PC-3 (cell line): ENCODE results near the gene ADGRL3. TPM values are rescaled to one million over a fixed set of nuclear protein-coding genes. Genes with fewer than 3 reads are reported as not detected.

ENCODE experiments used
- ATAC-seq: fragments of 200-7000 bp; cut with Tn5 transposase; 2 replicates; pipeline ENCODE4 v1.9.1; 2020; ENCODE audit warnings: mild to moderate bottlenecking, moderate library complexity
- BruUV-seq: library from RNA; stranded (reverse); fragments of 400-500 nt; replicated peaks from 2 replicates; lab custom pipeline; 2021; lab: Mats Ljungman, UMichigan
- CTCF ChIA-PET: fragments of 300-600 bp; sonication (Branson Sonifier 250); formaldehyde crosslinking; loops from one replicate; lab custom pipeline; 2022; ENCODE audit warnings: antibody characterized with exemption; lab: Charles Lee
- POLR2A ChIA-PET: fragments of 300-600 bp; sonication (Branson Sonifier 250); formaldehyde crosslinking; loops from one replicate; lab custom pipeline; 2022; ENCODE audit warnings: antibody characterized with exemption; ENCODE audit not compliant: unreplicated experiment; lab: Charles Lee
- DNase-seq: peaks from one replicate; pipeline ENCODE4 v3.0.0-alpha.2; 2015
- H2AFZ ChIP-seq: fragments of 300-600 bp; sonication (generic); 2 replicates; pipeline ENCODE4 v1.6.0; 2016; ENCODE audit warnings: antibody characterized with exemption, low read length
- H3F3A ChIP-seq: fragments of 300-600 bp; sonication (generic); one replicate; pipeline ENCODE4 v1.6.0; 2017; ENCODE audit warnings: antibody characterized with exemption, low read length, control low read depth, mild to moderate bottlenecking; ENCODE audit not compliant: unreplicated experiment
- H3K27ac ChIP-seq: fragments of 300-600 bp; sonication (generic); 2 replicates; pipeline ENCODE4 v1.5.1; 2016; ENCODE audit warnings: mild to moderate bottlenecking, low read length
- H3K27me3 ChIP-seq: fragments of 300-600 bp; sonication (generic); 2 replicates; pipeline ENCODE4 v1.6.1; 2016; ENCODE audit warnings: low read length, mixed read lengths
- H3K36me3 ChIP-seq: fragments of 300-600 bp; sonication (generic); 2 replicates; pipeline ENCODE4 v1.6.1; 2016; ENCODE audit warnings: low read depth, mixed run types, low read length, mixed read lengths
- H3K4me1 ChIP-seq: fragments of 300-600 bp; sonication (generic); 2 replicates; pipeline ENCODE4 v1.5.1; 2016; ENCODE audit warnings: low read length; ENCODE audit not compliant: insufficient read depth
- H3K4me2 ChIP-seq: fragments of 300-600 bp; sonication (generic); 2 replicates; pipeline ENCODE4 v1.6.0; 2016; ENCODE audit warnings: low read length
- H3K4me3 ChIP-seq: fragments of 300-600 bp; sonication (generic); 2 replicates; pipeline ENCODE4 v1.5.1; 2016; ENCODE audit warnings: mild to moderate bottlenecking, low read length, mixed read lengths
- H3K79me2 ChIP-seq: fragments of 300-600 bp; sonication (generic); 2 replicates; pipeline ENCODE4 v1.6.1; 2017; ENCODE audit warnings: low read length, mixed read lengths
- H3K9ac ChIP-seq: fragments of 300-600 bp; sonication (generic); 2 replicates; pipeline ENCODE4 v1.6.0; 2016; ENCODE audit warnings: mild to moderate bottlenecking, low read length
- H3K9me2 ChIP-seq: fragments of 300-600 bp; sonication (generic); replicated peaks from 2 replicates; pipeline ENCODE4 v1.6.1; 2016; ENCODE audit warnings: mixed run types, low read length, mixed read lengths
- H3K9me3 ChIP-seq: fragments of 300-600 bp; sonication (generic); 2 replicates; pipeline ENCODE4 v1.6.1; 2016; ENCODE audit warnings: low read length, mixed read lengths
- H4K20me1 ChIP-seq: fragments of 300-600 bp; sonication (generic); 2 replicates; pipeline ENCODE4 v1.6.1; 2016; ENCODE audit warnings: low read length, mixed read lengths
- EZH2 ChIP-seq: fragments of 300-600 bp; sonication (generic); IDR thresholded peaks from one replicate; pipeline ENCODE4 v1.6.1; 2017; ENCODE audit warnings: antibody characterized with exemption, mild to moderate bottlenecking, low read length; ENCODE audit not compliant: unreplicated experiment
- EZH2phosphoT487 ChIP-seq: fragments of 300-600 bp; sonication (generic); IDR thresholded peaks from 2 replicates; pipeline ENCODE4 v1.6.1; 2018; ENCODE audit warnings: mild to moderate bottlenecking, antibody characterized with exemption, low read length, borderline replicate concordance
- intact Hi-C: fragments of 100-400 bp; cut with micrococcal nuclease; formaldehyde crosslinking; loops from 2 replicates; pipeline ENCODE4 v1.9.0; 2023
- total RNA-seq: library from RNA; depleted of rRNA; stranded (reverse); fragments of >200 nt; gene quantifications from 2 replicates; pipeline ENCODE4 v1.2.3, GENCODE V29; 2014
- TF ChIP-seq, protein P1 (sequence below): fragments of 300-600 bp; sonication (generic); conservative IDR thresholded peaks from 2 replicates; pipeline ENCODE4 v1.5.1; 2017; ENCODE audit warnings: antibody characterized with exemption, low read depth, mild to moderate bottlenecking, low read length

The ADGRL3 gene
- total RNA-seq, 1 experiment from 2014 or later: 0.66 TPM

DNA sequence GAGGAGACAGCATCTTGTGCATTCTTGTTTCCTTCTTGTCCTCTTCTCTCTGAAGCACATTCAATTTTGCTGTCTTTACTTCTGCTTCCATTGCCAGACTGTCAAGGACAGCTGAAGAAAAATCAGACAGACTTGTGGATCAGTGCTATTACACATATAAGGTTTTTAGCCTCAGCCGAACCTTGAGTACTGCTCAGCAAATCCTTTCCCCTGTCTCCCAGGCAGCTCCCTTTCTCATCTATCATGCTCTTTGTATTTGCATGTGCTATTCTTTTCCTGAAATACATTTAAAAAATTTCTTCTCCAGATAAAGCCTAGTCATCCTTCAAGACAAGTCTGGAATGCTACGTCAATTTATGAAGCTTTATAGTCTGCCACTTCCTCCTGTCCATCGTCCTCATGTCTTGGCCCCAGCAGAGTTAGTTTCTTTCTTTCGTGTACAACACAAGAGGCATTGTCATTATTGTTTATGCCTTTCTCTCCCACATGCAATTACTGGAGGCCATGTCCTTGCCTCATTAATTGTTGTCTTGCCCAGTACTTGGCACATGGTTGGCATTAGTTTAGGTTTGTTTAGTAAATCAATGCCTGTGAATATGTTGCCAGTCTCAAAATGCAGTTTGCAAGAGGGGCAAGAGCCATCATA is 45.1 kb downstream of the ADGRL3 start:
- H4K20me1 ChIP-seq: no peaks in the 10 kb centered on the region

DNA sequence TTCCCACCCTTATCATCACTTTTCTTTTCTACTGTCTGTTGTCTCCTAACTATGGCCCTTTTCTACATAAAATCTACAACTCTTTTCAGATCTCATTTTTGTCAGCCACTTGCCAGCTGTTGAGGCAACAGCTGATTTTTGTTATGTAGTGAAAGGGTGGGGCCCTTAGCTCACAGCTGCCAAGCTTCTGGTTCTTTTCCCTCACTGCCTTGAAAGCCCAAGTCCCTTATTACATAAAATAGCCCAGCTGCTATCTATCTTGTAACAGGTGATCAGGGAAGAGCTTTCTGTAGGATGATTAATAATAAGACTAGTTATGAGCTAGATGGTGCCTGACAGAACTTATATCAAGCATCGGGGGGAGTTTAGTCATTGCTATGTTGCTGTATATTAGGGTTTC is 45.9 kb downstream of the ADGRL3 start:
- no peak for DNase-seq
- TF ChIP-seq EZH2: no peak
- TF ChIP-seq EZH2phosphoT487: no peak
- TF ChIP-seq, protein P1, sequence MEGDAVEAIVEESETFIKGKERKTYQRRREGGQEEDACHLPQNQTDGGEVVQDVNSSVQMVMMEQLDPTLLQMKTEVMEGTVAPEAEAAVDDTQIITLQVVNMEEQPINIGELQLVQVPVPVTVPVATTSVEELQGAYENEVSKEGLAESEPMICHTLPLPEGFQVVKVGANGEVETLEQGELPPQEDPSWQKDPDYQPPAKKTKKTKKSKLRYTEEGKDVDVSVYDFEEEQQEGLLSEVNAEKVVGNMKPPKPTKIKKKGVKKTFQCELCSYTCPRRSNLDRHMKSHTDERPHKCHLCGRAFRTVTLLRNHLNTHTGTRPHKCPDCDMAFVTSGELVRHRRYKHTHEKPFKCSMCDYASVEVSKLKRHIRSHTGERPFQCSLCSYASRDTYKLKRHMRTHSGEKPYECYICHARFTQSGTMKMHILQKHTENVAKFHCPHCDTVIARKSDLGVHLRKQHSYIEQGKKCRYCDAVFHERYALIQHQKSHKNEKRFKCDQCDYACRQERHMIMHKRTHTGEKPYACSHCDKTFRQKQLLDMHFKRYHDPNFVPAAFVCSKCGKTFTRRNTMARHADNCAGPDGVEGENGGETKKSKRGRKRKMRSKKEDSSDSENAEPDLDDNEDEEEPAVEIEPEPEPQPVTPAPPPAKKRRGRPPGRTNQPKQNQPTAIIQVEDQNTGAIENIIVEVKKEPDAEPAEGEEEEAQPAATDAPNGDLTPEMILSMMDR: no peak
- CTCF ChIA-PET: no interaction called here
- Histone ChIP-seq H3F3A (no peaks in the 10 kb centered on the region), H3K4me2 (no peak overlapping the region), H3K27me3 (no peaks in the 10 kb centered on the region), H2AFZ (no peak overlapping the region), H3K27ac (no peak overlapping the region), H3K9ac (no peak overlapping the region), H3K79me2 (no peaks in the 10 kb centered on the region), H3K4me3 (no peak overlapping the region), H3K36me3 (no peaks in the 10 kb centered on the region), H3K9me3 (no peaks in the 10 kb centered on the region), H3K4me1 (peaks cover 15% of the 10 kb centered on the region), H3K9me2 (no peaks in the 10 kb centered on the region), H4K20me1 (no peaks in the 10 kb centered on the region)
- POLR2A ChIA-PET: no interaction called here
- BruUV-seq: no TSS peak
- intact Hi-C loops: loop anchor here (10.0 kb wide), 2 partner anchors 159 to 259 kb away; no protein-coding TSS in a partner anchor
- ATAC-seq: no peak

More for the DNA sequence above, 45.1 kb downstream of the ADGRL3 start:
- Histone ChIP-seq H3K9me3 (no peaks in the 10 kb centered on the region), H3K27ac (no peak overlapping the region), H3K4me2 (no peak overlapping the region), H3K4me3 (no peak overlapping the region), H2AFZ (no peak overlapping the region), H3F3A (no peaks in the 10 kb centered on the region), H3K79me2 (no peaks in the 10 kb centered on the region), H3K4me1 (peaks cover 15% of the 10 kb centered on the region), H3K36me3 (no peaks in the 10 kb centered on the region), H3K9me2 (no peaks in the 10 kb centered on the region), H3K27me3 (no peaks in the 10 kb centered on the region), H3K9ac (no peak overlapping the region)
- TF ChIP-seq EZH2 (no peak), EZH2phosphoT487 (no peak)
- TF ChIP-seq, protein P1: no peak
- DNase-seq (no peak), ATAC-seq (no peak)
- ChIA-PET CTCF (no interaction called here), POLR2A (no interaction called here)
- BruUV-seq: no TSS peak
- intact Hi-C loops: loop anchor here (10.0 kb wide), 2 partner anchors 160 to 260 kb away; no protein-coding TSS in a partner anchor

GRCh38 chr4:61248705-61249104 is 48.6 kb downstream of the ADGRL3 start:
- peaks cover 15% of the 10 kb centered on the region for H3K4me1 ChIP-seq
- no peaks in the 10 kb centered on the region for H3K79me2 ChIP-seq
- no TSS peak for BruUV-seq
- no peaks in the 10 kb centered on the region for H4K20me1 ChIP-seq
- ChIA-PET POLR2A (interaction anchor here (0.7 kb wide), 1 partner anchor 432 kb away, joined by 4 read pairs; no protein-coding TSS in a partner anchor), CTCF (no interaction called here)
- no peaks in the 10 kb centered on the region for H3K9me3 ChIP-seq
- no peaks in the 10 kb centered on the region for H3K27me3 ChIP-seq
- H3K9ac ChIP-seq: no peak overlapping the region
- no peak for TF ChIP-seq EZH2
- no peak for TF ChIP-seq EZH2phosphoT487
- TF ChIP-seq, protein P1: no peak
- H2AFZ ChIP-seq: peak overlapping the region; percentile 73
- H3F3A ChIP-seq: no peaks in the 10 kb centered on the region
- no peaks in the 10 kb centered on the region for H3K9me2 ChIP-seq
- peak; percentile 95 for ATAC-seq
- H3K4me3 ChIP-seq: peak overlapping the region; percentile 42
- DNase-seq: peak; percentile 84
- no peak overlapping the region for H3K27ac ChIP-seq
- H3K4me2 ChIP-seq: peak overlapping the region; percentile 75
- no peaks in the 10 kb centered on the region for H3K36me3 ChIP-seq
- intact Hi-C loops: loop anchor here (1.0 to 10.0 kb wide), 3 partner anchors 156 to 256 kb away; no protein-coding TSS in a partner anchor
